H1 (cell line): ENCODE measurements around the gene ULK2. TPM values are rescaled to one million over a fixed set of nuclear protein-coding genes. Genes with fewer than 3 reads are reported as not detected.

Experiments
- CTCF ChIA-PET: fragments of 300-600 bp; sonication (Branson Sonifier 250); formaldehyde crosslinking; loops from one replicate; lab custom pipeline; 2021; ENCODE audit not compliant: partially characterized antibody; lab: Charles Lee
- POLR2A ChIA-PET: fragments of 300-600 bp; sonication (Branson Sonifier 250); formaldehyde crosslinking; loops from one replicate; lab custom pipeline; 2021; ENCODE audit warnings: inconsistent platforms; ENCODE audit not compliant: partially characterized antibody; lab: Charles Lee
- DNase-seq, 2 experiments: peaks; one replicate each; pipeline versions ENCODE4 v3.0.0 to v3.0.0-alpha.2; 2010 to 2022; ENCODE audit warnings: low spot score in 2 of 2, low read depth in 1 of 2, mixed read lengths in 1 of 2
- FAIRE-seq: peaks from 2 replicates; lab custom pipeline; 2011; peaks lifted over from hg19 to GRCh38; lab: Jason Lieb, UNC
- H2AFZ ChIP-seq: 2 replicates; pipeline ENCODE4 v1.8.1; 2012; ENCODE audit warnings: low read length, inconsistent platforms
- H2AK5ac ChIP-seq: 2 replicates; pipeline ENCODE4 v1.6.1; 2013; ENCODE audit warnings: low read depth, low read length
- H2BK120ac ChIP-seq: replicated peaks from 2 replicates; pipeline ENCODE3; 2013; ENCODE audit warnings: low read depth, low read length, inconsistent platforms
- H2BK12ac ChIP-seq: 2 replicates; pipeline ENCODE4 v1.6.1; 2013; ENCODE audit warnings: low read depth, low read length
- H2BK15ac ChIP-seq: 2 replicates; pipeline ENCODE4 v1.6.1; 2013; ENCODE audit warnings: low read length
- H2BK20ac ChIP-seq: 2 replicates; pipeline ENCODE4 v1.6.1; 2013; ENCODE audit warnings: low read length
- H2BK5ac ChIP-seq: 2 replicates; pipeline ENCODE4 v1.6.1; 2013; ENCODE audit warnings: low read depth, low read length
- H3K14ac ChIP-seq: 2 replicates; pipeline ENCODE4 v1.6.1; 2013; ENCODE audit warnings: inconsistent platforms; ENCODE audit not compliant: insufficient read length
- H3K18ac ChIP-seq: 2 replicates; pipeline ENCODE4 v1.6.1; 2013; ENCODE audit warnings: low read length; ENCODE audit errors: extremely low read depth
- H3K23ac ChIP-seq: 2 replicates; pipeline ENCODE4 v1.6.1; 2013; ENCODE audit warnings: inconsistent platforms; ENCODE audit not compliant: insufficient read length
- H3K23me2 ChIP-seq: 2 replicates; pipeline ENCODE4 v1.6.1; 2013; ENCODE audit warnings: low read depth, low read length
- H3K27ac ChIP-seq: 2 replicates; pipeline ENCODE4 v1.6.1; 2011; ENCODE audit warnings: low read depth, low read length, inconsistent platforms
- H3K27me3 ChIP-seq, 4 experiments: replicated peaks in 1 of 4; 1 replicate in 1 of 4; 2 replicates in 3 of 4; pipeline versions ENCODE4 v1.6.1 to v1.8.1; 2011 to 2013; ENCODE audit warnings: low read length in 3 of 4, mild to moderate bottlenecking in 3 of 4, inconsistent platforms in 2 of 4, mixed read lengths in 2 of 4, moderate library complexity in 1 of 4; ENCODE audit not compliant: control insufficient read depth in 3 of 4, insufficient read depth in 3 of 4; ENCODE audit errors: extremely low read depth in 1 of 4
- H3K36me3 ChIP-seq, 4 experiments: 2 replicates each; pipeline versions ENCODE4 v1.6.1 to v1.8.1; 2011 to 2013; ENCODE audit warnings: mild to moderate bottlenecking in 4 of 4, low read length in 3 of 4, moderate library complexity in 2 of 4, control low read depth in 1 of 4, inconsistent platforms in 1 of 4; ENCODE audit not compliant: insufficient read depth in 4 of 4, control insufficient read depth in 2 of 4
- H3K4ac ChIP-seq: replicated peaks from 2 replicates; pipeline ENCODE3; 2013; ENCODE audit warnings: low read length, low read depth, mixed read lengths, inconsistent platforms; ENCODE audit not compliant: insufficient read length
- H3K4me1 ChIP-seq, 4 experiments: replicated peaks in 1 of 4; 1 replicate in 1 of 4; 2 replicates in 3 of 4; pipeline versions ENCODE4 v1.6.1 to v1.8.1; 2011 to 2013; ENCODE audit warnings: low read length in 3 of 4, inconsistent platforms in 2 of 4, mixed read lengths in 1 of 4; ENCODE audit not compliant: insufficient read depth in 4 of 4, control insufficient read depth in 3 of 4
- H3K4me2 ChIP-seq, 2 experiments: 2 replicates each; pipeline versions ENCODE4 v1.6.1 to v1.8.1; 2011 to 2013; ENCODE audit warnings: low read depth in 2 of 2, low read length in 2 of 2, control low read depth in 1 of 2, inconsistent platforms in 1 of 2, mild to moderate bottlenecking in 1 of 2; ENCODE audit not compliant: insufficient read depth in 1 of 2
- H3K4me3 ChIP-seq, 4 experiments: fragments of 200-600, 300-600 bp in 1 of 4; sonication (generic), shearing (Covaris generic), sonication (Bioruptor Twin) in 1 of 4; 2 replicates each; pipeline versions ENCODE4 v1.5.1 to v1.8.1; 2011 to 2016; ENCODE audit warnings: low read length in 4 of 4, low read depth in 3 of 4, control low read depth in 2 of 4, inconsistent platforms in 2 of 4, mild to moderate bottlenecking in 2 of 4, mixed read lengths in 1 of 4, moderate library complexity in 1 of 4; ENCODE audit not compliant: insufficient read depth in 2 of 4; ENCODE audit errors: extremely low read depth in 1 of 4
- H3K56ac ChIP-seq: replicated peaks from 2 replicates; pipeline ENCODE3; 2013; ENCODE audit warnings: low read depth, mild to moderate bottlenecking, mixed read lengths, low read length, inconsistent platforms; ENCODE audit not compliant: insufficient read length
- H3K79me1 ChIP-seq: 2 replicates; pipeline ENCODE4 v1.6.1; 2013; ENCODE audit warnings: low read depth, low read length, control low read depth
- H3K79me2 ChIP-seq, 2 experiments: 2 replicates each; pipeline versions ENCODE4 v1.6.1 to v1.8.1; 2012 to 2013; ENCODE audit warnings: low read length in 2 of 2, mild to moderate bottlenecking in 2 of 2, inconsistent platforms in 1 of 2; ENCODE audit not compliant: insufficient read depth in 2 of 2, control insufficient read depth in 1 of 2
- H3K9ac ChIP-seq, 4 experiments: replicated peaks in 1 of 4; 1 replicate in 1 of 4; 2 replicates in 3 of 4; pipeline versions ENCODE4 v1.6.1 to v1.8.1; 2011 to 2013; ENCODE audit warnings: low read depth in 3 of 4, low read length in 3 of 4, control low read depth in 2 of 4, mild to moderate bottlenecking in 2 of 4, moderate library complexity in 2 of 4, inconsistent platforms in 1 of 4; ENCODE audit errors: extremely low read depth in 1 of 4
- H3K9me3 ChIP-seq, 2 experiments: 2 replicates each; pipeline versions ENCODE4 v1.6.1 to v1.8.1; 2012 to 2013; ENCODE audit warnings: mild to moderate bottlenecking in 2 of 2, moderate library complexity in 2 of 2, control low read depth in 1 of 2, inconsistent platforms in 1 of 2, low read depth in 1 of 2, low read length in 1 of 2, mixed read lengths in 1 of 2; ENCODE audit not compliant: insufficient read depth in 2 of 2
- H4K20me1 ChIP-seq, 2 experiments: replicated peaks in 1 of 2; 2 replicates each; pipeline versions ENCODE3 to v1.8.1; 2011 to 2013; ENCODE audit warnings: inconsistent platforms in 2 of 2, low read length in 2 of 2, mild to moderate bottlenecking in 1 of 2; ENCODE audit not compliant: insufficient read depth in 2 of 2, control insufficient read depth in 1 of 2
- H4K5ac ChIP-seq: 2 replicates; pipeline ENCODE4 v1.6.1; 2013; ENCODE audit warnings: low read length, low read depth, mixed read lengths, inconsistent platforms; ENCODE audit not compliant: insufficient read length
- H4K8ac ChIP-seq: 2 replicates; pipeline ENCODE4 v1.8.0; 2013; ENCODE audit warnings: mild to moderate bottlenecking, moderate library complexity, low read length, inconsistent platforms; ENCODE audit not compliant: insufficient read depth; ENCODE audit errors: extremely low read depth
- H4K91ac ChIP-seq: replicated peaks from 2 replicates; pipeline ENCODE3; 2013; ENCODE audit warnings: low read length, mixed read lengths, inconsistent platforms; ENCODE audit not compliant: insufficient read length
- BRCA1 ChIP-seq: IDR thresholded peaks from 2 replicates; pipeline ENCODE4 v1.6.1; 2012; ENCODE audit warnings: low read depth, low read length, improper control_type of control experiment
- EGR1 ChIP-seq: IDR thresholded peaks from 2 replicates; pipeline ENCODE4 v1.6.1; 2011; ENCODE audit warnings: low read depth, low read length, borderline replicate concordance
- EP300 ChIP-seq, 2 experiments: IDR thresholded peaks; 1 replicate in 1 of 2; 2 replicates in 1 of 2; pipeline ENCODE4 v1.6.1; 2011 to 2012; ENCODE audit warnings: low read depth in 2 of 2, low read length in 2 of 2, mild to moderate bottlenecking in 2 of 2, borderline replicate concordance in 1 of 2, inconsistent platforms in 1 of 2, moderate library complexity in 1 of 2
- GABPA ChIP-seq: IDR thresholded peaks from 2 replicates; pipeline ENCODE4 v1.6.1; 2011; ENCODE audit warnings: mild to moderate bottlenecking, low read length, moderate library complexity, borderline replicate concordance; ENCODE audit not compliant: insufficient read depth
- KDM1A ChIP-seq: fragments of 200-600, 300-600 bp; sonication (generic); IDR thresholded peaks from 2 replicates; pipeline ENCODE4 v1.7.1; 2016; ENCODE audit warnings: mild to moderate bottlenecking, low read length, borderline replicate concordance
- KDM5A ChIP-seq: fragments of 200-600 bp; IDR thresholded peaks from 2 replicates; pipeline ENCODE4 v1.7.1; 2012; ENCODE audit warnings: mild to moderate bottlenecking, low read length, inconsistent platforms, mixed read lengths
- RAD21 ChIP-seq, 2 experiments: IDR thresholded peaks in 1 of 2; conservative IDR thresholded peaks in 1 of 2; 2 replicates each; pipeline ENCODE4 v1.6.1; 2011; ENCODE audit warnings: low read depth in 2 of 2, low read length in 2 of 2, improper control_type of control experiment in 1 of 2, inconsistent platforms in 1 of 2, mild to moderate bottlenecking in 1 of 2, moderate library complexity in 1 of 2
- RBBP5 ChIP-seq: IDR thresholded peaks from 2 replicates; pipeline ENCODE4 v1.7.1; 2012; ENCODE audit warnings: low read depth, mild to moderate bottlenecking, inconsistent platforms, low read length, moderate library complexity, borderline replicate concordance
- SRF ChIP-seq: IDR thresholded peaks from 2 replicates; pipeline ENCODE4 v1.6.1; 2011; ENCODE audit warnings: mild to moderate bottlenecking, low read depth, low read length, moderate library complexity
- YY1 ChIP-seq: IDR thresholded peaks from 2 replicates; pipeline ENCODE4 v1.6.1; 2011; ENCODE audit warnings: low read depth, mild to moderate bottlenecking, low read length
- WGBS, 2 experiments: shearing (Covaris generic) in 1 of 2; methylation state at CpG; one replicate each; pipeline versions ENCODE4 v1.1.6 to v1.1.7; 2013 to 2015; ENCODE audit warnings: low lambda C conversion rate in 2 of 2, mixed read lengths in 2 of 2, inconsistent platforms in 1 of 2, low coverage in 1 of 2, missing lambda C conversion rate in 1 of 2; ENCODE audit not compliant: insufficient replicate concordance in 2 of 2, insufficient coverage in 1 of 2, insufficient read length in 1 of 2; ENCODE audit errors: extremely low coverage in 1 of 2, missing lambda C conversion rate in 1 of 2; 5-methylcytosine and 5-hydroxymethylcytosine counted together
- polyA plus RNA-seq, 7 experiments: library from polyadenylated mRNA; depleted of rRNA in 3 of 7; stranded (reverse) in 5 of 7; unstranded in 2 of 7; fragments of >200 nt in 5 of 7; fragments of 200-250 nt in 2 of 7; gene quantifications; 1 replicate in 5 of 7; 2 replicates in 1 of 7; 4 replicates in 1 of 7; pipeline versions ENCODE4 v1.2.1 to v1.2.3, GENCODE V29; 2011 to 2013; ENCODE audit warnings: missing spikeins in 2 of 7, mixed read lengths in 2 of 7
- total RNA-seq: library from RNA; stranded (reverse); fragmentation: NEBNext Ultra II Directional; extraction: Animal tissue kit (Norgen Biotek cat#: 25700); gene quantifications from 2 replicates; pipeline ENCODE4 v1.2.1, GENCODE V29; 2021
- TF ChIP-seq, protein P1 (sequence below): IDR thresholded peaks from 2 replicates; pipeline ENCODE4 v1.6.1; 2012; ENCODE audit warnings: low read length, inconsistent platforms

The ULK2 gene
- total and polyA plus RNA-seq, 2 of the 8 experiments (the other 6 are each of a cell fraction or from before 2014, with no cell fraction given), result 5.3 to 9.8 TPM

DNA sequence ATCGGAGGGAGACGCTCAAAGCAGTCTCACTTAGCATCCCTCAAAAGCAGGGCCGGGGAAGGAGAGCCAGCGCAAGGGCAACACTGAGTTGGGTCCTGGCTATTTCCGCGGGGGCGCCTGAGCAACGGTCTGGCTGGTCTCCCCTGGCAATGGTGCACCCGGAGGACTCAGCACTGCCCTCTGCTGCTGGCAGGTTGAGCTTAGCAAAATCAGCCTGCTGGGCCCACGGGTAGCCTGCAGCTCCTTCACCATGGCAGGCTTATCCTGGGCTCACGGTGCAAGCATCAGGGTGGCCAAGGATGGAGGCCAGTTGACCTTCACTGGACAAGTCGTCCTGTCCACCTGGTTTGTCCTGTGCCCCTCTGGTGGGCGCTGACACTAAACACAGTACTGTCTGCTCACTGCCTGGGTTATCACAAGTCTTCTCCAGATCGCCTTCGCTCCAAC is 105.2 kb downstream of the ULK2 start:
- peak overlapping the region; percentile 30; the same call in 1 of the 2 replicates for H4K8ac ChIP-seq
- no peak overlapping the region for H3K18ac ChIP-seq
- no peak overlapping the region for H4K5ac ChIP-seq
- H3K23ac ChIP-seq, result no peak overlapping the region
- 41% methylated on average over 15 of the region's 15 CpGs; no CpG with 5 or more reads in 1 of the 2 experiments for WGBS, 2 experiments
- no peak overlapping the region for H3K4me2 ChIP-seq
- H3K4me3 ChIP-seq, result no peak overlapping the region
- H2BK12ac ChIP-seq, result peak overlapping the region; percentile 39; the same call in 1 of the 2 replicates
- no peaks in the 10 kb centered on the region for H4K20me1 ChIP-seq
- no peak overlapping the region for H2BK20ac ChIP-seq
- FAIRE-seq (no peak), DNase-seq (peak; percentile 61 to 87)
- peak overlapping the region; percentile 81; the same call in 1 of the 2 replicates for H2BK15ac ChIP-seq
- no peak overlapping the region for H2AK5ac ChIP-seq
- no peaks in the 10 kb centered on the region for H3K79me2 ChIP-seq
- H3K79me1 ChIP-seq, result no peaks in the 10 kb centered on the region
- no peak overlapping the region for H2BK120ac ChIP-seq
- no peak overlapping the region for H2BK5ac ChIP-seq
- no peak overlapping the region for H3K14ac ChIP-seq
- ChIA-PET CTCF (interaction anchor here (0.6 to 8.7 kb wide), 54 partner anchors 9 to 513 kb away, joined by 3 to 52 read pairs (median 4); partner anchors contain the start of genes ALDH3A2, B9D1, MAPK7 and SLC47A1), POLR2A (interaction anchor here (0.7 to 0.8 kb wide), 2 partner anchors 18 to 425 kb away, joined by 3 read pairs; no protein-coding TSS in a partner anchor)
- H3K4me1 ChIP-seq, result peaks cover 0 to 5% (median 0%) of the 10 kb centered on the region in 4 experiments; a peak in 2 of 7 replicates
- no peak overlapping the region for H2AFZ ChIP-seq
- no peaks in the 10 kb centered on the region; a peak in 1 of 4 replicates for H3K9me3 ChIP-seq
- no peak overlapping the region for H3K4ac ChIP-seq
- H3K56ac ChIP-seq, result no peak overlapping the region
- H4K91ac ChIP-seq, result no peak overlapping the region
- H3K27ac ChIP-seq, result no peak overlapping the region
- no peaks in the 10 kb centered on the region for H3K27me3 ChIP-seq
- no peak overlapping the region for H3K9ac ChIP-seq
- no peaks in the 10 kb centered on the region for H3K36me3 ChIP-seq
- H3K23me2 ChIP-seq, result no peaks in the 10 kb centered on the region
- no peak for TF ChIP-seq EP300 (IDR thresholded peaks at IDR 0.05; ENCODE audit: borderline replicate concordance in 1 of 2, low read depth in 2 of 2, low read length in 2 of 2)
- TF ChIP-seq SRF, result no peak
- no peak for TF ChIP-seq EGR1
- no peak for TF ChIP-seq BRCA1
- no peak for TF ChIP-seq RBBP5
- TF ChIP-seq YY1, result 0 out of 2 replicates have a peak, but pooled peaks have one; percentile 24
- TF ChIP-seq, protein P1, sequence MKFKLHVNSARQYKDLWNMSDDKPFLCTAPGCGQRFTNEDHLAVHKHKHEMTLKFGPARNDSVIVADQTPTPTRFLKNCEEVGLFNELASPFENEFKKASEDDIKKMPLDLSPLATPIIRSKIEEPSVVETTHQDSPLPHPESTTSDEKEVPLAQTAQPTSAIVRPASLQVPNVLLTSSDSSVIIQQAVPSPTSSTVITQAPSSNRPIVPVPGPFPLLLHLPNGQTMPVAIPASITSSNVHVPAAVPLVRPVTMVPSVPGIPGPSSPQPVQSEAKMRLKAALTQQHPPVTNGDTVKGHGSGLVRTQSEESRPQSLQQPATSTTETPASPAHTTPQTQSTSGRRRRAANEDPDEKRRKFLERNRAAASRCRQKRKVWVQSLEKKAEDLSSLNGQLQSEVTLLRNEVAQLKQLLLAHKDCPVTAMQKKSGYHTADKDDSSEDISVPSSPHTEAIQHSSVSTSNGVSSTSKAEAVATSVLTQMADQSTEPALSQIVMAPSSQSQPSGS, result no peak
- TF ChIP-seq KDM5A, result no peak
- peak; percentile 66; the same call in 1 of the 2 replicates for TF ChIP-seq GABPA
- TF ChIP-seq RAD21 (IDR thresholded peaks at IDR 0.05 in 1 of 2, conservative IDR thresholded peaks at IDR 0.05 in 1 of 2; ENCODE audit: low read depth in 2 of 2, low read length in 2 of 2), result peak; percentile 72 to 85
- no peak for TF ChIP-seq KDM1A
